ENCODE results near the gene GUCD1.
A peak's percentile ranks its signal among the peaks of the same experiment; 100 is the strongest.

The GUCD1 gene

DNA sequence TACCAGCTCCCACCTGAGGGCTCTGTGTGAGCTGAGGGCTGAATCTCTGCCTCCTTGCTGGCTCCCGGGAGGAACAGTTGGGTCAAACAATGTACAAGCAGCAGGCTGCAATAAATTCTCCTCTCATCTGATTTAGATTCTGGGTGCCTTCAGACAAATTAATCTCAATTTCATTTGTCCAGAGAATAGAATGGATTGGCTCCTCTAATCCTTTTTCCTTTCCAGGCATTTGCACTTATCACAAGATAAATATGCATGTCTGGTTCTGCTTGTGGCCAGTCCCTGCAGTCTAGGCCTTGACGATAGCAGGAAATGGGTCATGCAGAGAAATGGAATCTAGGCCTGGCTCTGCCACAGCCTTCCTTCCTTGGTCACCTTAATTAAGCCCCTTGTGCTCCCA, 31.1 kb downstream of the GUCD1 start:
- DNase-seq, result no peak

DNA sequence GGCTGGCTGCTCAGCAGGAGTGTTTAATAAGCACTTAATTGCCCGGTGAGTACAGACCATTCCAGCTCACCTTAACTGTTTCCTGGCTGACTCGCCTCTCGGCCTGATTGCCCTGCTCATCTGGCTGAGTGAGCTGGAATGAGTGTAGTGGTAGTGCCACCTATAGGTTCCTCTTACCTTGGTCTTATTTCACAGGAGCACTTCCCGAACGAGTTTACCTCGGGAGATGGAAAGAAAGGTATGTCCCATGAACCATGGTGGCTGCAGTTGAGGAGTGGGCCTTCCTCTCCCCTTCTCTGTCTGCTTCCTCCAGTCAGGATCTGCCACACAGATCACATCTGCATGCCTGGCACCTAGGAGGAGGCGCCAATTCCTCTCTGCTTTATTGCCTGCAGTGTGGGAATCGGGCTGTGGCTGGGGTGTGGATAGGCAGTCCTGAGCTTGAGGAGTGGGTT, 33.1 kb downstream of the GUCD1 start:
- DNase-seq, result no peak

DNA sequence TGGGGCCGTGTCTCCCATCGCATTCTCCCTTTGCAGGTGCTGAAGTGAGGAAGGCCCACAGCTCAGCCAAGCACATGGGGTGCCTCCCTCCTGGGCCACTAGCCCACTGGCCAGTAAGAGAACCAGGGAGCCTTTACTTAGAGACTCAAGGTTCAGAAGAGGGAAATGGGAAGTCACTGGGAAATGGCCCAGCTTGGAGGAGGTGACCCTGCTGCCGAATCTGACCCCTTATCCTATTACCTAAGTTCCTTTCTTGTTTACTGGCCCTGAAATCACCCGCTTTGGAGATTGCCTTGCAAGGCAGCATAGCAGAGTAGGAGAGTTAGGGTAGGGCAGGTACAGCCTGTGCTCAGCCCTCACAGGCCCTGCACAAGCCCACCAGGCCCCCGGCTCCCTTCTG, 35.4 kb downstream of the GUCD1 start:
- DNase-seq, result no peak

- no peak for DNase-seq
Measured at GRCh38 chr22:24518771-24519485, 36.0 kb downstream of the GUCD1 start.

DNA sequence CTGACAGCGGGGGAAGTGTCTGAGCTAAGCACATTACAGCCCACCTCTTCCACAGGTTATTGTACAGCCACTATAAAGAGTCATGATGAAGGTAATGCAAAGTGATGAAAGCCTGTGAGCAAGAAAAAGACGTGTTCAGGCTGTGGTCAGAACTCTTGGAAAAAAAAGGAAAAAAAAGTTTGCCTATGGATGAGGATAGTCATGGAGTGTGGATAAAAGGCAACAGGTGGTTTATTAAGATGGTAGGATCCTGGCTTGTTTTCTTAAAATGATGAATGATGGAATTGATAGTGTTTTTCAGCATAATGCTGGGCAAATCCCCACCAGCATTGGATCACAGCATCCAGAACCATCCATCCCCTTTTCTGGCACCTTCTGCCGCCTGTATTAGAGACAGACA, 36.7 kb downstream of the GUCD1 start:
- DNase-seq, result no peak

GRCh38 chr22:24517446-24517845, 37.5 kb downstream of the GUCD1 start:
- DNase-seq, result no peak

DNA sequence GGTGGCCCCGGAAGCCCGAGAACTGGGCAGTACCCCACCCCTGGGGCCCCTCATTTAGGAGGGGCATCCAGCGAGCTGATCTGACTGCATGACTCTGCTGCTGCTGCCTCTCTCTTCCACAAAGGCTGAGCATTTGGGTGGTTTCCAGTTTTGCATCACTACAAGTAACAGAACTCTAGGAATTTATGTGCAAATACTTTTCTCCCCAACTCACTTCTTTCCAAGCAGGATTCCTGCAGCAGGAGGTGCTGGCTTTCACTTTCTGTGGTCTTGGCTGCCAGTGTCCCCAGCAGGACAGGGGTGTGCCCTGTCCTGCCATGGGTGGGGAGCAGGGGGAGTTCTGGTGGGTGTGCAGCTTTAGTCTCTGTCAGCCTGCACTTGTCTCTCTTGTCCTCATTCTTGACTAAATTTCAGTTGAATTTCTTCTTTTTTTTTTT, 38.6 kb downstream of the GUCD1 start:
- no peak for DNase-seq

- no peak for DNase-seq
Measured at GRCh38 chr22:24515027-24515338, 40.0 kb downstream of the GUCD1 start.

GRCh38 chr22:24514241-24515026, 40.5 kb downstream of the GUCD1 start:
- DNase-seq, result no peak

DNA sequence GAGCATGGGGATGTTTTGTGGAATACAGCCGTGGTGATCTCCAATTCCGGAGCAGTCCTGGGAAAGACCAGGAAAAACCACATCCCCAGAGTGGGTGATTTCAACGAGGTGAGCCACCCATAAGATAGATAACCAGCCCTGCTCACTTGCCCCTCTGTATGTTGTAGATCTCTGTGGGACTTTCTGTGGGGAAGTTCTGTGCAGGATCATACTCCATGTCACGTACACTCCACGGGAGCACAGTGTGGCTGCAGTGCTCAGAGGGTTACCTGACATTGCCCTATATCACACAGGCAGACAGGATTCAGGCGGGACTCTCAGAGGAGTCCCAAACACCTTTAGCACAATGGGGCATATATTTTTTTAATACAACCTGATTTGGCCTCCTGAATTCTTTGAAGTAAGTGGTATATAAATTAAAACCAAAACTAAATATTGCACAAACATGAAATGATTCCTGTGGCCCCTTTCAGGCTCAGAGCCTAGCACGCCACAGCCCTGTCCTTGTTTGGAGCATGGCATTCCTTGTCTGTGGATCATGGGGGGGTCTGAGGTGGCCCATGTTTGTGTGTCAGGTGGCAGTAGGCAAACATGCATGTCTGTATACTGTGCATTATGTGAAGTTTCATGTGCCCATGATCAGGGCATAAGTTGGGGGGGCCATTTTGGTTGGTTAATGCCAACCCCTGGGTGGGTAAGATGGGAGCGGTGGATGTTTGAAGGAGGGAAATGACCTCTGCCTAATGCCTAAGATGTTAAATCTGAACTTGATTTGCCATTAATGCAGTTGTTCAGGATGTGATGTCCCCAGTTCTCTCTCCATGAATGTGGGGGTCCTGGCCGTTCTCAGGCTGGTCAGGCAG, 41.3 kb downstream of the GUCD1 start:
- no peak for DNase-seq

- DNase-seq, result no peak
Measured at GRCh38 chr22:24512043-24512442, 42.9 kb downstream of the GUCD1 start.

DNA sequence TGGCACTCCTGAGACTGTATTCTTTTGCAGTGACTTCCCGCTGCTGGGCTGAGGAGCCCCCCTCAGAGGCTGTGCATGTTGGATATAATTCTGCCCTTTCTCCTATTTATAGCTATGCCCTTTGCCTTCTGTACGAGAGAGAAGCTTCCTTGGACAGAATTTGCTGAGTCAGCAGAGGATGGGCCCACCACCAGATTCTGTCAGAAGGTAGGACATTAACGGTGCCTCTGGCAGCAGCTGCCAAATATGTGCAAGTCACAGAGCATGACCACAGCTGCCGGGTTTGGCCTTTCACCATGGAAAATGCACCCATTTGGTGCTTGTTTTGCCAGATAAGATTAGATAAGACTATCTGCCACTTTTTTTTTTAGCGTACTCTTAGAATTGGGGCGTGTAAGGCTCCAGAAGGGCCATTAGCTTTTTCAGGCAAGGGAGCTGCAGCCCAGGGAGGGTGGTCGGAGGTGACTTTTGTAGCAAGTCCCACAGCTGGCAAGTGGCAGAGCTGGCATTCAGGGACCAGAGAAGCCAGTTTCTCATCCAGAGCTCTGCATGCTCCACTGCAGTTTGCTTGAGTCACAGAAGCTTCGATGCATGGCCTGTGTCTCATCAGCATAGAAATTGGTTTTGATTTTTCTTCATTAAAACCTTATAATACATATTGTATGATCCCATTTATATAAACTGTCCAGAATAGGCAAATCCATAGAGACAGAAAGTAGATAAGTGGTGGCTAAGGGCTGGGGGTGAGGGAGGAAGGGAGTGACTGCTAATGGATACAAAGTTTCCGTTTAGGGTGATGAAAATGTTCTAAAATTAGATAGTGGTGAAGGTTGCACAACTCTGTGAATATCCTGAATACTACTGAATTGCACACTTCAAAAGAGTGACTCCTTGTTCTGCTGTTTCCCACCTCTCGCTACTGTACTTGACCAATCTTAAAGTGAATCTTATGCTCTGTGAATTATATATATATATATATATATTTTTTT, 44.0 kb downstream of the GUCD1 start:
- no peak for DNase-seq

DNA sequence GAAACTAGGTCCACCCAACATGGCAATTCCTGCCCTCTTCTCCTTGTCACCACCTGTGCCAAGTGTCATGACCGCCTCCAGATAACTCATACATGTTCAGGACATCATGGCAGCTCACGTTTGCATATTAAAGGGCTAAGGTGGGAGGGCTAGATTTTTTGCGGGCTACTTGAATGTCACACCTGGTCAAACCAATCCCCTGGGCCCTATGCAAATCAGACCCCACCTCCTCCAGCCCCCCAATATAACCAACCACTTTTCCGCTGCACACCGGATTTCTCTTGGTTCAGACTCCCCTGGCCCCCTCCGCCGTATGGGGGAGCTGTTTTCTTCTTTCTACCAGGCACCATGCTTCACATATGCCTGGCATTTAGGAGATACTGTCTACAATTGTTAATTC, 47.2 kb downstream of the GUCD1 start:
- DNase-seq, result no peak

GRCh38 chr22:24506802-24507438, 48.0 kb downstream of the GUCD1 start:
- no peak for DNase-seq

- DNase-seq, result no peak
Measured at GRCh38 chr22:24504956-24505736, 49.8 kb downstream of the GUCD1 start.

DNA sequence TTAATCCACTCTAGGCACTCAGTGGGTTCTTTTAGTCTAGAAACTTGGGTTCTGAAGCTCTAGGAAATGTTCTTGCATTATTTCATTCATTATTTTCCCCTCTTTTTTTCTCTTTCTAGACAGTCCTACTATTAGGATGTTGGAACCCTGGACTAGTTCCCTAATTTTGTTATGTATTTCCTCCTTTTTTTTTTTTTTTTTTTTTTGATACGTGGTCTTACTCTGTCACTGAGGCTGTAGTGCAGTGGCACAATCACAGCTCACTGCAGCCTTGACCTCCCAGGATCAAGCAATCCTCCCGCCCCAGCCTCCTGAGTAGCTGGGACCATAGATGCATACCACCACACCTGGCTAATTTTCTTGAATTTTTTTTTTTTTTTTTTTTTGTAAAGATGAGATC, 50.4 kb downstream of the GUCD1 start:
- DNase-seq, result no peak

DNA sequence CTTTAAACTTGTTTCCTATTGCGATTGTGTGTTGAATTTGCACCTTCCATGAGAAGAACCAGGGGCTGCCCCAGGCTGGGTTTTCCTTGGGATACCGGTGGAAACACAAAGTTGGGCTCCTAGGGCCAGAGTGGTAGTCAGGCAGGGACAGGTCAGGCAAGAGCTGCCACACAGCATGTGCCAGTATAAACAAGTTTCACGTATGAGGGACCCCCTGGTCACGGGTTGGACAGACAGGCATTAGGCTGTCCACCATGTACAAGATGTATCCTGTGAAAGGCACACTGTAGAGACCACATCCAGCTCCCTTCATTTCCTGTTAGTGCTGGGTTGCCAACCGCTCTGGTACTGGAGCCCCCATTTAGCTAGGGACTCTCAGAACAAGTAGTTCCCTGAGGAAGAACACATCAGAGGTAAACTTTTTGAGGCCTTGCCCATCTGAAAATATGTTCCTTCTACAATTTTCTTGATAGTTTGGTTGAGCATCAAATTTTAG, 51.0 kb downstream of the GUCD1 start:
- no peak for DNase-seq

DNA sequence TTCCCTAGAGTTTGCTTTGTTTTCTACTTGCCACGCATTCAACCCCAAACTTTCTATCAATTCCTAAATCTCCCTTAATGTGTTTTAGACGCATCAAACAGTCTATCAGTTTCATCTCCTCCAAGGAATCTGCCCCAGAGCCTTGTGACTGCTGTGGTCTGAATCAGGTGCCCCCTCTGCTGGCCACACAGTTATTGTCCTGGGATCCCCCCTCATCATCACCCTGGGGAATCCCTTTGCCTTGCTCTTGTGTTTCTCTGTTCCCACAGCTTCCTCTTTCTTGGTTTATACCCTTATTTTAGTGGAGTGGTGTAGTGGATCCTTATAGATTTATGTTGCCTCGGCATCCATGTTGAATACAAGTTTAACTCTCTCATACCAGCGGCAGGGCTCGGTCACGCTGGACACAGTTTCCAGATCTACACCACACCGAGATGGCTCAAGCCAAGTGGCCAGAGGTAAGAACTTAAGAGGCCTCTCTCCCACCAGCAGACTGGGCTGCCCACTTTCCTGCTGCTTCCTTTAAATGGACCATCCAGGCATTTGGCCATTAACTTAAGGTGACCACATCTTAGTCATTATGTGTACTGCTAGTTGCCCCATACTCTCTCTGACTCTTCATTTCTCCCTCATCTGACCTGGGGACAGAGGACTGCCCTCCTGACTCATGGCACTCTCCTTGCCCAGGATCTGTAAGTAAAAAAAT, 51.6 kb downstream of the GUCD1 start:
- peak; percentile 47 for DNase-seq

GRCh38 chr22:24502541-24502940, 52.4 kb downstream of the GUCD1 start:
- DNase-seq, result no peak

DNA sequence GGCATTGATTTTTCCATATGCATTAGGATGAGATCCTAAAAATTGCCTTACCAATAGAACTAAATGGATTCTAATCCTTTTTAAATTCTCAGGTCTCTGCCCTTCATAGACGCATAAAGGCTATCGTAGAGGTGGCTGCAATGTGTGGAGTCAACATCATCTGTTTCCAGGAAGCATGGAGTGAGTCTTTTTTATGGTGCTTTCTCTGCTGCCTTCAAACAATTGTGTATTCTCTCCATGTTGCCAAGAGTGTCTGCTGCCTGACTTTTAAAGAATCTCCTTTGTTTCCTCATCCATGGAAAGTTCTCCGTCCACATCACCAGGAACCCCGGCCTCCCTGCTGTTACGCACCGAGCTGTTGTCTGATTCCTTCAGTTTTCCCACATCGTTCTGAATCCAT, 52.9 kb downstream of the GUCD1 start:
- DNase-seq, result no peak

All from activated CD4-positive, alpha-beta T cell treated with anti-CD3 and anti-CD28 coated beads for 1 hour (primary cell).